HepG2 (cell line): Measurements from ENCODE around the gene RABGGTB. TPM values are rescaled to one million over a fixed set of nuclear protein-coding genes. Genes with fewer than 3 reads are reported as not detected.

Experiments used
- CCAR2 ChIP-seq: fragments of 200-400 bp; formaldehyde crosslinking; optimal IDR thresholded peaks from 2 replicates; pipeline ENCODE3; 2018; ENCODE audit warnings: low read depth, mild to moderate bottlenecking, low read length, moderate library complexity
- IRF9 ChIP-seq: sonication (generic); formaldehyde crosslinking; IDR thresholded peaks from 2 replicates; pipeline ENCODE4 v1.8.0; 2022; ENCODE audit warnings: missing genetic modification reagents, mild to moderate bottlenecking, borderline replicate concordance
- LCORL ChIP-seq, 2 experiments: fragments of 450-650 bp in 1 of 2; sonication (generic) in 1 of 2; formaldehyde crosslinking in 1 of 2; IDR thresholded peaks; 2 replicates each; pipeline versions ENCODE4 v1.5.0 to v1.6.1; 2017 to 2020; ENCODE audit warnings: antibody characterized with exemption in 1 of 2, missing genetic modification reagents in 1 of 2
- MIXL1 ChIP-seq: IDR thresholded peaks from 2 replicates; pipeline ENCODE4 v1.6.1; 2016
- MTF1 ChIP-seq: sonication (generic); formaldehyde crosslinking; IDR thresholded peaks from 2 replicates; pipeline ENCODE4 v1.5.0; 2020; ENCODE audit warnings: missing genetic modification reagents
- NFRKB ChIP-seq: fragments of 450-650 bp; IDR thresholded peaks from 2 replicates; pipeline ENCODE4 v1.6.1; 2017
- POLR2AphosphoS2 ChIP-seq: IDR thresholded peaks from 2 replicates; pipeline ENCODE4 v1.6.1; 2011; ENCODE audit warnings: low read depth, low read length, improper control_type of control experiment
- THRA ChIP-seq: sonication (generic); formaldehyde crosslinking; IDR thresholded peaks from 2 replicates; pipeline ENCODE4 v1.4.0; 2020; ENCODE audit warnings: missing genetic modification reagents, borderline replicate concordance
- TOPORS ChIP-seq: sonication (generic); formaldehyde crosslinking; IDR thresholded peaks from 2 replicates; pipeline ENCODE4 v1.8.0; 2023; ENCODE audit warnings: mild to moderate bottlenecking, missing genetic modification reagents
- ZBTB7B ChIP-seq: sonication (generic); formaldehyde crosslinking; IDR thresholded peaks from 2 replicates; pipeline ENCODE4 v1.4.0; 2020; ENCODE audit warnings: missing genetic modification reagents
- ZEB1 ChIP-seq: IDR thresholded peaks from 2 replicates; pipeline ENCODE4 v1.6.1; 2012; ENCODE audit warnings: mild to moderate bottlenecking, low read depth, inconsistent platforms; ENCODE audit not compliant: insufficient replicate concordance
- ZMYM2 ChIP-seq: sonication (generic); formaldehyde crosslinking; IDR thresholded peaks from 2 replicates; pipeline ENCODE4 v1.8.0; 2022; ENCODE audit warnings: mild to moderate bottlenecking, missing genetic modification reagents
- ZNF205 ChIP-seq: IDR thresholded peaks from 2 replicates; pipeline ENCODE4 v1.6.1; 2018; ENCODE audit warnings: missing biosample characterization, missing genetic modification reagents
- ZNF572 ChIP-seq: sonication (generic); formaldehyde crosslinking; IDR thresholded peaks from 2 replicates; pipeline ENCODE4 v1.5.1; 2020; ENCODE audit warnings: mild to moderate bottlenecking, missing genetic modification reagents
- ZNF619 ChIP-seq: sonication (generic); formaldehyde crosslinking; IDR thresholded peaks from 2 replicates; pipeline ENCODE4 v1.4.0; 2020; ENCODE audit warnings: mild to moderate bottlenecking, missing genetic modification reagents
- ZNF678 ChIP-seq: sonication (generic); formaldehyde crosslinking; IDR thresholded peaks from 2 replicates; pipeline ENCODE4 v1.4.0; 2020; ENCODE audit warnings: mild to moderate bottlenecking, missing genetic modification reagents
- ZNF710 ChIP-seq: sonication (generic); formaldehyde crosslinking; IDR thresholded peaks from 2 replicates; pipeline ENCODE4 v1.5.0; 2020; ENCODE audit warnings: mild to moderate bottlenecking, missing genetic modification reagents, borderline replicate concordance
- ZNF766 ChIP-seq: sonication (generic); formaldehyde crosslinking; IDR thresholded peaks from 2 replicates; pipeline ENCODE4 v1.5.0; 2020; ENCODE audit warnings: missing genetic modification reagents, borderline replicate concordance
- ZNF773 ChIP-seq: sonication (generic); formaldehyde crosslinking; IDR thresholded peaks from 2 replicates; pipeline ENCODE4 v1.4.0; 2020; ENCODE audit warnings: missing genetic modification reagents, borderline replicate concordance
- ZNF782 ChIP-seq: sonication (generic); formaldehyde crosslinking; IDR thresholded peaks from 2 replicates; pipeline ENCODE4 v1.4.0; 2020; ENCODE audit warnings: missing genetic modification reagents, mild to moderate bottlenecking, borderline replicate concordance
- ZNF839 ChIP-seq: sonication (generic); formaldehyde crosslinking; IDR thresholded peaks from 2 replicates; pipeline ENCODE4 v1.4.0; 2020; ENCODE audit warnings: missing genetic modification reagents, mild to moderate bottlenecking, borderline replicate concordance
- ZNF850 ChIP-seq: sonication (generic); formaldehyde crosslinking; conservative IDR thresholded peaks from 2 replicates; pipeline ENCODE4 v1.9.0; 2021; ENCODE audit warnings: mild to moderate bottlenecking, missing genetic modification reagents
- polyA plus RNA-seq, 8 experiments: library from polyadenylated mRNA; depleted of rRNA in 3 of 8; stranded (reverse) in 7 of 8; unstranded in 1 of 8; fragments of >200 nt; fragmentation: Illumina TruSeq in 4 of 8; extraction: Trizol in 4 of 8; gene quantifications; 2 replicates each; pipeline versions ENCODE4 v1.2.1 to v1.2.3, GENCODE V29; 2011 to 2016; ENCODE audit warnings: low read depth in 4 of 8, missing spikeins in 1 of 8, mixed read lengths in 1 of 8; ENCODE audit not compliant: insufficient read depth in 1 of 8
- total RNA-seq, 5 experiments: library from RNA; depleted of rRNA; stranded (reverse); fragments of >200 nt; fragmentation: Illumina TruSeq; extraction: Trizol; gene quantifications; 2 replicates each; pipeline ENCODE4 v1.2.3, GENCODE V29; 2016; ENCODE audit warnings: low read depth in 1 of 5
- TF ChIP-seq, protein P1 (sequence below): IDR thresholded peaks from 2 replicates; pipeline ENCODE4 v1.6.1; 2012; ENCODE audit warnings: inconsistent platforms

RABGGTB gene
- total and polyA plus RNA-seq, 2 of the 13 experiments (the other 11 are each of a cell fraction or from before 2014, with no cell fraction given) = 185 to 290 TPM

GRCh38 chr1:75785983-75786853 is at the start of gene RABGGTB (continued):
- TF ChIP-seq IRF9 (CRISPR knock-in tag) (0 out of 2 replicates have a peak, but pooled peaks have one; percentile 64), TOPORS (CRISPR knock-in tag) (no peak), THRA (CRISPR knock-in tag) (0 out of 2 replicates have a peak, but pooled peaks have one; percentile 50), ZNF205 (CRISPR knock-in tag) (peak; percentile 80; the same call in 1 of the 2 replicates), POLR2AphosphoS2 (peak; percentile 93), ZNF678 (no peak; the same call in 1 of the 2 replicates), ZNF782 (peak; percentile 73; the same call in 1 of the 2 replicates), ZNF619 (CRISPR knock-in tag) (peak; percentile 48; the same call in 1 of the 2 replicates), CCAR2 (no peak), ZNF839 (no peak), ZEB1 (no peak), MTF1 (CRISPR knock-in tag) (no peak), ZNF773 (CRISPR knock-in tag) (no peak), ZNF710 (CRISPR knock-in tag) (no peak), ZNF766 (CRISPR knock-in tag) (peak; percentile 50; the same call in 1 of the 2 replicates), LCORL (IDR thresholded peaks at IDR 0.05) (no peak), LCORL (CRISPR knock-in tag; IDR thresholded peaks at IDR 0.05) (no peak), ZBTB7B (CRISPR knock-in tag) (no peak), MIXL1 (CRISPR knock-in tag) (peak; percentile 55; the same call in 1 of the 2 replicates), ZMYM2 (CRISPR knock-in tag) (no peak), NFRKB (no peak), ZNF850 (no peak), ZNF572 (CRISPR knock-in tag) (no peak)
- TF ChIP-seq, protein P1, sequence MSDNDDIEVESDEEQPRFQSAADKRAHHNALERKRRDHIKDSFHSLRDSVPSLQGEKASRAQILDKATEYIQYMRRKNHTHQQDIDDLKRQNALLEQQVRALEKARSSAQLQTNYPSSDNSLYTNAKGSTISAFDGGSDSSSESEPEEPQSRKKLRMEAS = peak; percentile 99
